Left kidney (tissue), 2 donors: Measurements from ENCODE around the gene RPTOR. TPM values are rescaled to one million over a fixed set of nuclear protein-coding genes. Genes with fewer than 3 reads are reported as not detected.

Experiments used
- DNase-seq: peaks from one replicate; pipeline ENCODE4 v3.0.0-alpha.2; 2013
- polyA plus RNA-seq: library from polyadenylated mRNA; unstranded; fragments of 120-200 nt; gene quantifications from one replicate; pipeline ENCODE4 v1.2.1, GENCODE V29; 2013; ENCODE audit not compliant: insufficient read length

Gene RPTOR
- polyA plus RNA-seq, 1 donor: 18.6 TPM

- DNase-seq: no peak
Observed at GRCh38 chr17:80716986-80717719, 172.5 kb downstream of the RPTOR start.

GRCh38 chr17:80717720-80718083 lies 173.1 kb downstream of the RPTOR start:
- no peak for DNase-seq

- no peak for DNase-seq
Observed at GRCh38 chr17:80718428-80718827, 173.8 kb downstream of the RPTOR start.

- no peak for DNase-seq
Observed at GRCh38 chr17:80719449-80719848, 174.8 kb downstream of the RPTOR start.

GRCh38 chr17:80720610-80721577 lies 176.3 kb downstream of the RPTOR start:
- no peak for DNase-seq

GRCh38 chr17:80722661-80723060 lies 178.0 kb downstream of the RPTOR start:
- DNase-seq: no peak

- no peak for DNase-seq
Observed at GRCh38 chr17:80724775-80725266, 180.2 kb downstream of the RPTOR start.

GRCh38 chr17:80725517-80725916 lies 180.9 kb downstream of the RPTOR start:
- no peak for DNase-seq

GRCh38 chr17:80726558-80727408 lies 182.1 kb downstream of the RPTOR start:
- DNase-seq: no peak

- no peak for DNase-seq
Observed at GRCh38 chr17:80727409-80727755, 182.7 kb downstream of the RPTOR start.

GRCh38 chr17:80729016-80729415 lies 184.4 kb downstream of the RPTOR start:
- no peak for DNase-seq

- no peak for DNase-seq
Observed at GRCh38 chr17:80729761-80730160, 185.1 kb downstream of the RPTOR start.

- no peak for DNase-seq
Observed at GRCh38 chr17:80730739-80731138, 186.1 kb downstream of the RPTOR start.

GRCh38 chr17:80731323-80731722 lies 186.7 kb downstream of the RPTOR start:
- DNase-seq: no peak

- DNase-seq: no peak
Observed at GRCh38 chr17:80732268-80732667, 187.6 kb downstream of the RPTOR start.

GRCh38 chr17:80737106-80738019 lies 192.7 kb downstream of the RPTOR start:
- no peak for DNase-seq

GRCh38 chr17:80738020-80738808 lies 193.6 kb downstream of the RPTOR start:
- DNase-seq: no peak

- no peak for DNase-seq
Observed at GRCh38 chr17:80738987-80739730, 194.5 kb downstream of the RPTOR start.

- no peak for DNase-seq
Observed at GRCh38 chr17:80740141-80740540, 195.5 kb downstream of the RPTOR start.
